Measurements from ENCODE around the gene SSUH2.
"Not testable (repeated sequence)": the region's sequence is repeated elsewhere in the genome, so short reads cannot be mapped to it uniquely, and the experiment has no call there.

DNA sequence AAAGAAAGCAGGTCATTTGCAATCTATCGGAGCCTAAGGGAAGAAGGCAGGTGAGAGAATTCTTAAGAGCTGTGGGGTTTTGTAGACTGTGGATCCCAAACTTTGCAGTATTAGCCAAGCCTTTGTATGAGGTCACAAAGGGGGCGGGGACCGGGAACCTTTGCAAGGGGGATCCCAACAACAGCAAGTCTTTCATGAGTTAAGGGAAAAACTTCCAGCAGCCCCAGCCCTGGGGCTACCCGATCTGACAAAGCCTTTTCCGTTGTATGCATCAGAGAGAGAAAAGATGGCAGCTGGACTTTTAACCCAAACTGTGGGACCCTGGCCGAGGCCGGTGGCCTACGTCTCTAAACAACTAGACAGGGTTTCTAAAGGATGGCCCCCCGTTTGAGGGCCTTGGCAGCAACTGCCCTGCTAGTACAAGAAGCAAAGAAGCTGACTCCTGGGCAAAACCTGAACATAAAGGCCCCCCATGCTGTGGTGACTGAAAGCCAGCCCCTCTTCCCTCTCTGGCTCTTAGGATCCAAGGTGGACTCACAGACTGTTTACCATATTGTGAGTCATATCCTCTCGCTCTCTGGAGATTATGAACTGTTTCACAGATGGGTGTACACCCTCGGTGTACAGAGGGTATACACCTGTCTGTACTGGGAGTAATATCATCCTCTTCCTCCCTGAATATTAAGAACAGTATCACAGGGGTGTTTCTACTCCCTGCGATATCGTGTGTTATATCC, 35.4 kb upstream of the SSUH2 start:
- TF ChIP-seq, protein P1, sequence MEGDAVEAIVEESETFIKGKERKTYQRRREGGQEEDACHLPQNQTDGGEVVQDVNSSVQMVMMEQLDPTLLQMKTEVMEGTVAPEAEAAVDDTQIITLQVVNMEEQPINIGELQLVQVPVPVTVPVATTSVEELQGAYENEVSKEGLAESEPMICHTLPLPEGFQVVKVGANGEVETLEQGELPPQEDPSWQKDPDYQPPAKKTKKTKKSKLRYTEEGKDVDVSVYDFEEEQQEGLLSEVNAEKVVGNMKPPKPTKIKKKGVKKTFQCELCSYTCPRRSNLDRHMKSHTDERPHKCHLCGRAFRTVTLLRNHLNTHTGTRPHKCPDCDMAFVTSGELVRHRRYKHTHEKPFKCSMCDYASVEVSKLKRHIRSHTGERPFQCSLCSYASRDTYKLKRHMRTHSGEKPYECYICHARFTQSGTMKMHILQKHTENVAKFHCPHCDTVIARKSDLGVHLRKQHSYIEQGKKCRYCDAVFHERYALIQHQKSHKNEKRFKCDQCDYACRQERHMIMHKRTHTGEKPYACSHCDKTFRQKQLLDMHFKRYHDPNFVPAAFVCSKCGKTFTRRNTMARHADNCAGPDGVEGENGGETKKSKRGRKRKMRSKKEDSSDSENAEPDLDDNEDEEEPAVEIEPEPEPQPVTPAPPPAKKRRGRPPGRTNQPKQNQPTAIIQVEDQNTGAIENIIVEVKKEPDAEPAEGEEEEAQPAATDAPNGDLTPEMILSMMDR (conservative IDR thresholded peaks at IDR 0.05): not testable (repeated sequence)
- not testable (repeated sequence) for TF ChIP-seq ZFX (IDR thresholded peaks at IDR 0.05)

Data from C4-2B (cell line).